Measurements from ENCODE around the gene PLVAP. TPM values are rescaled to one million over a fixed set of nuclear protein-coding genes. Genes with fewer than 3 reads are reported as not detected.

Gene PLVAP
- polyA plus RNA-seq: not detected

- peaks cover 26% of the 10 kb centered on the region for H3K27me3 Mint-ChIP-seq
- peak within 1 kb of the TSS in 2 of 3 donors; percentile 28 to 48 for H3K27ac Mint-ChIP-seq
- H3K36me3 Mint-ChIP-seq: peaks cover 3% of the 10 kb centered on the region
- H3K4me1 Mint-ChIP-seq: peaks cover 4 to 13% (median 7%) of the 10 kb centered on the region in 3 donors
- peak within 1 kb of the TSS in 1 of 4 donors; percentile 79 for H3K4me3 Mint-ChIP-seq
- peaks cover 0 to 6% (median 4%) of the 10 kb centered on the region in 3 donors for H3K9me3 Mint-ChIP-seq
These were observed at the start of gene PLVAP for GRCh38 chr19:17376935-17377600. Gene PLVAP (minus strand): TSS chr19:17377342. CDS start chr19:17377288, 54 bp downstream.

GRCh38 chr19:17424743-17425365, 47.7 kb upstream of the PLVAP start:
- Mint-ChIP-seq H3K4me3 (no peak overlapping the region), H3K4me1 (peaks cover 0 to 6% (median under 1%) of the 10 kb centered on the region in 3 donors), H3K9me3 (no peaks in the 10 kb centered on the region), H3K36me3 (no peaks in the 10 kb centered on the region), H3K27me3 (no peaks in the 10 kb centered on the region), H3K27ac (no peak overlapping the region)

- Mint-ChIP-seq H3K4me3 (peak overlapping the region in 2 of 4 donors; percentile 14 to 60), H3K4me1 (peaks cover 6 to 13% (median 6%) of the 10 kb centered on the region in 3 donors), H3K27ac (no peak overlapping the region), H3K9me3 (no peaks in the 10 kb centered on the region), H3K27me3 (no peaks in the 10 kb centered on the region), H3K36me3 (peaks cover 1% of the 10 kb centered on the region)
These were observed 46.5 kb upstream of the PLVAP start for GRCh38 chr19:17423429-17424208.

GRCh38 chr19:17421942-17422341, 44.8 kb upstream of the PLVAP start:
- peak overlapping the region in 2 of 4 donors; percentile 4 to 58 for H3K4me3 Mint-ChIP-seq
- no peaks in the 10 kb centered on the region for H3K9me3 Mint-ChIP-seq
- peaks cover 6 to 13% (median 7%) of the 10 kb centered on the region in 3 donors for H3K4me1 Mint-ChIP-seq
- H3K27me3 Mint-ChIP-seq: peaks cover under 1% of the 10 kb centered on the region
- H3K36me3 Mint-ChIP-seq: peaks cover 1% of the 10 kb centered on the region
- H3K27ac Mint-ChIP-seq: no peak overlapping the region

GRCh38 chr19:17420475-17420924, 43.4 kb upstream of the PLVAP start:
- Mint-ChIP-seq H3K4me1 (peaks cover 6 to 13% (median 8%) of the 10 kb centered on the region in 3 donors), H3K27me3 (peaks cover 1% of the 10 kb centered on the region), H3K27ac (peak overlapping the region in 2 of 3 donors; percentile 47 to 68), H3K4me3 (peak overlapping the region; percentile 90 to 98 (median 96)), H3K9me3 (no peaks in the 10 kb centered on the region), H3K36me3 (peaks cover 1% of the 10 kb centered on the region)

GRCh38 chr19:17419621-17420474, 42.7 kb upstream of the PLVAP start, which contains the start of gene MVB12A:
Gene MVB12A (plus strand): TSS chr19:17420047. CDS start chr19:17420136, 89 bp downstream.
- Mint-ChIP-seq H3K4me3 (peak within 1 kb of the TSS; percentile 90 to 98 (median 96)), H3K36me3 (peaks cover 1% of the 10 kb centered on the region), H3K27ac (peak within 1 kb of the TSS; percentile 47 to 88 (median 68)), H3K4me1 (peaks cover 6 to 13% (median 8%) of the 10 kb centered on the region in 3 donors), H3K9me3 (no peaks in the 10 kb centered on the region), H3K27me3 (peaks cover 1% of the 10 kb centered on the region)

- peaks cover 1% of the 10 kb centered on the region for H3K27me3 Mint-ChIP-seq
- H3K36me3 Mint-ChIP-seq: peaks cover 1% of the 10 kb centered on the region
- no peaks in the 10 kb centered on the region for H3K9me3 Mint-ChIP-seq
- peak overlapping the region; percentile 90 to 98 (median 96) for H3K4me3 Mint-ChIP-seq
- H3K27ac Mint-ChIP-seq: peak overlapping the region in 2 of 3 donors; percentile 68 to 88
- peaks cover 6 to 13% (median 8%) of the 10 kb centered on the region in 3 donors for H3K4me1 Mint-ChIP-seq
These were observed 42.0 kb upstream of the PLVAP start for GRCh38 chr19:17419154-17419620.

GRCh38 chr19:17418710-17419109, 41.6 kb upstream of the PLVAP start:
- Mint-ChIP-seq H3K27me3 (peaks cover 1% of the 10 kb centered on the region), H3K4me3 (peak overlapping the region; percentile 90 to 98 (median 96)), H3K9me3 (no peaks in the 10 kb centered on the region), H3K36me3 (peaks cover 1% of the 10 kb centered on the region), H3K27ac (no peak overlapping the region), H3K4me1 (peaks cover 6 to 13% (median 8%) of the 10 kb centered on the region in 3 donors)

- Mint-ChIP-seq H3K36me3 (peaks cover 1% of the 10 kb centered on the region), H3K9me3 (no peaks in the 10 kb centered on the region), H3K4me1 (peaks cover 6 to 11% (median 8%) of the 10 kb centered on the region in 3 donors), H3K27me3 (peaks cover 1% of the 10 kb centered on the region), H3K27ac (no peak overlapping the region), H3K4me3 (peak overlapping the region in 1 of 4 donors; percentile 23)
These were observed 38.0 kb upstream of the PLVAP start for GRCh38 chr19:17415121-17415520.

GRCh38 chr19:17414097-17414496, 37.0 kb upstream of the PLVAP start:
- Mint-ChIP-seq H3K27me3 (peaks cover 1% of the 10 kb centered on the region), H3K27ac (no peak overlapping the region), H3K9me3 (no peaks in the 10 kb centered on the region), H3K4me3 (no peak overlapping the region), H3K36me3 (no peaks in the 10 kb centered on the region), H3K4me1 (peaks cover 0 to 6% (median 3%) of the 10 kb centered on the region in 3 donors)

- Mint-ChIP-seq H3K4me3 (no peak overlapping the region), H3K9me3 (no peaks in the 10 kb centered on the region), H3K27me3 (no peaks in the 10 kb centered on the region), H3K4me1 (peaks cover 9 to 16% (median 10%) of the 10 kb centered on the region in 3 donors), H3K36me3 (no peaks in the 10 kb centered on the region), H3K27ac (no peak overlapping the region)
These were observed 34.7 kb upstream of the PLVAP start for GRCh38 chr19:17411801-17412200.

- peak overlapping the region in 1 of 4 donors; percentile 38 for H3K4me3 Mint-ChIP-seq
- no peaks in the 10 kb centered on the region for H3K36me3 Mint-ChIP-seq
- no peaks in the 10 kb centered on the region for H3K27me3 Mint-ChIP-seq
- no peak overlapping the region for H3K27ac Mint-ChIP-seq
- peaks cover 14 to 19% (median 18%) of the 10 kb centered on the region in 3 donors for H3K4me1 Mint-ChIP-seq
- H3K9me3 Mint-ChIP-seq: no peaks in the 10 kb centered on the region
These were observed 32.8 kb upstream of the PLVAP start for GRCh38 chr19:17409990-17410389.

GRCh38 chr19:17406887-17407196, 29.7 kb upstream of the PLVAP start:
- H3K4me1 Mint-ChIP-seq: peaks cover 22 to 24% (median 23%) of the 10 kb centered on the region in 3 donors
- no peaks in the 10 kb centered on the region for H3K27me3 Mint-ChIP-seq
- no peaks in the 10 kb centered on the region for H3K9me3 Mint-ChIP-seq
- H3K36me3 Mint-ChIP-seq: no peaks in the 10 kb centered on the region
- peak overlapping the region; percentile 38 to 99 (median 87) for H3K27ac Mint-ChIP-seq
- peak overlapping the region; percentile 92 to 99 (median 93) for H3K4me3 Mint-ChIP-seq
